ENCODE measurements around the gene DOC2A.

- no peak for TF ChIP-seq CTCF (conservative IDR thresholded peaks at IDR 0.05; ENCODE audit: low read depth, low read length)
- TF ChIP-seq POLR2A (IDR thresholded peaks at IDR 0.05; ENCODE audit: low read depth, low read length) = no peak
- TF ChIP-seq, protein P1, sequence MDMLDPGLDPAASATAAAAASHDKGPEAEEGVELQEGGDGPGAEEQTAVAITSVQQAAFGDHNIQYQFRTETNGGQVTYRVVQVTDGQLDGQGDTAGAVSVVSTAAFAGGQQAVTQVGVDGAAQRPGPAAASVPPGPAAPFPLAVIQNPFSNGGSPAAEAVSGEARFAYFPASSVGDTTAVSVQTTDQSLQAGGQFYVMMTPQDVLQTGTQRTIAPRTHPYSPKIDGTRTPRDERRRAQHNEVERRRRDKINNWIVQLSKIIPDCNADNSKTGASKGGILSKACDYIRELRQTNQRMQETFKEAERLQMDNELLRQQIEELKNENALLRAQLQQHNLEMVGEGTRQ (IDR thresholded peaks at IDR 0.05; ENCODE audit: low read depth, low read length) = no peak
- no peak for TF ChIP-seq SMC3 (IDR thresholded peaks at IDR 0.05; ENCODE audit: low read depth, low read length)
Measured at GRCh38 chr16:29977063-29977825, 33.6 kb downstream of the DOC2A start.

Measured in IMR-90 (cell line).